ENCODE results near the gene PPM1L.

GRCh38 chr3:160768031-160768430, 12.0 kb downstream of the PPM1L start:
- TF ChIP-seq POLR2A (IDR thresholded peaks at IDR 0.05), result no peak
- no peak for TF ChIP-seq CTCF (IDR thresholded peaks at IDR 0.05)

All from vagina (tissue), 2 donors.